ENCODE measurements around the gene CMSS1.

GRCh38 chr3:100106094-100106493, 288.4 kb downstream of the CMSS1 start:
- no peak for TF ChIP-seq MAZ (IDR thresholded peaks at IDR 0.05; ENCODE audit: borderline replicate concordance, low read depth, low read length)
- TF ChIP-seq CTCF (IDR thresholded peaks at IDR 0.05): no peak

Data from A549 (cell line).